Measurements from ENCODE around the gene SULT2B1.
A peak's percentile ranks its signal among the peaks of the same experiment; 100 is the strongest.

Gene SULT2B1

GRCh38 chr19:48556825-48557224 is 4.9 kb downstream of the SULT2B1 start:
- H3K14ac ChIP-seq (ENCODE audit: low read length) = no peak overlapping the region
- H3K27me3 ChIP-seq (ENCODE audit: insufficient read depth, low read length) = no peaks in the 10 kb centered on the region
- H2BK120ac ChIP-seq (ENCODE audit: insufficient read depth, low read length, poor library complexity) = no peak overlapping the region
- no peak overlapping the region for H3K4me2 ChIP-seq (ENCODE audit: low read length)
- H2BK5ac ChIP-seq (ENCODE audit: low read depth, low read length, poor library complexity) = no peak overlapping the region
- no peak overlapping the region for H2AK5ac ChIP-seq (ENCODE audit: low read length)
- H4K12ac ChIP-seq (ENCODE audit: low read depth, low read length) = no peak overlapping the region
- H4K8ac ChIP-seq (ENCODE audit: low read depth, low read length) = no peak overlapping the region
- H4K91ac ChIP-seq (ENCODE audit: low read depth, low read length) = no peak overlapping the region
- WGBS (ENCODE audit: extremely low coverage, insufficient coverage, insufficient read length) = no CpG with 5 or more reads among the region's 5 CpGs
- H2BK12ac ChIP-seq (ENCODE audit: low read length) = no peak overlapping the region
- no peaks in the 10 kb centered on the region for H3K9me3 ChIP-seq (ENCODE audit: insufficient read depth, low read depth, low read length)
- H3K9ac ChIP-seq (ENCODE audit: low read length) = no peak overlapping the region
- H3K4me1 ChIP-seq (ENCODE audit: control insufficient read depth in 1 of 2, insufficient read depth in 2 of 2, low read length in 2 of 2) = peaks cover 18 to 19% of the 10 kb centered on the region in 2 experiments
- H3K4ac ChIP-seq (ENCODE audit: low read depth, low read length) = no peak overlapping the region
- H3K27ac ChIP-seq (ENCODE audit: low read depth, low read length) = peak overlapping the region; percentile 28
- H3K4me3 ChIP-seq (ENCODE audit: low read depth, low read length) = no peak overlapping the region
- H3K23ac ChIP-seq (ENCODE audit: low read length) = no peak overlapping the region
- peaks cover 32% of the 10 kb centered on the region for H3K79me1 ChIP-seq (ENCODE audit: low read length)
- peaks cover 3% of the 10 kb centered on the region for H3K79me2 ChIP-seq (ENCODE audit: control insufficient read depth, insufficient read depth, low read length, poor library complexity)
- no peak overlapping the region for H2AFZ ChIP-seq (ENCODE audit: insufficient read depth, low read length, poor library complexity)
- H3K36me3 ChIP-seq (ENCODE audit: control insufficient read depth in 1 of 2, insufficient read depth in 2 of 2, low read length in 2 of 2) = no peaks in the 10 kb centered on the region
- no peak for DNase-seq
- no peak overlapping the region for H3K18ac ChIP-seq (ENCODE audit: low read length)

GRCh38 chr19:48558018-48558684 is 6.2 kb downstream of the SULT2B1 start:
- no peak overlapping the region for H3K18ac ChIP-seq (ENCODE audit: low read length)
- peak; percentile 98 for DNase-seq
- H3K27me3 ChIP-seq (ENCODE audit: insufficient read depth, low read length) = no peaks in the 10 kb centered on the region
- H3K27ac ChIP-seq (ENCODE audit: low read depth, low read length) = no peak overlapping the region
- no peak overlapping the region for H3K4me2 ChIP-seq (ENCODE audit: low read length)
- H4K12ac ChIP-seq (ENCODE audit: low read depth, low read length) = no peak overlapping the region
- H3K23ac ChIP-seq (ENCODE audit: low read length) = no peak overlapping the region
- peak overlapping the region; percentile 55 for H2BK12ac ChIP-seq (ENCODE audit: low read length)
- peak overlapping the region; percentile 8 for H2BK120ac ChIP-seq (ENCODE audit: insufficient read depth, low read length, poor library complexity)
- WGBS (ENCODE audit: extremely low coverage, insufficient coverage, insufficient read length) = no CpG with 5 or more reads among the region's 27 CpGs
- no peak overlapping the region for H3K4me3 ChIP-seq (ENCODE audit: low read depth, low read length)
- no peak overlapping the region for H4K8ac ChIP-seq (ENCODE audit: low read depth, low read length)
- H2BK5ac ChIP-seq (ENCODE audit: low read depth, low read length, poor library complexity) = no peak overlapping the region
- no peaks in the 10 kb centered on the region for H3K79me2 ChIP-seq (ENCODE audit: control insufficient read depth, insufficient read depth, low read length, poor library complexity)
- peaks cover 13 to 14% of the 10 kb centered on the region in 2 experiments for H3K4me1 ChIP-seq (ENCODE audit: control insufficient read depth in 1 of 2, insufficient read depth in 2 of 2, low read length in 2 of 2)
- no peak overlapping the region for H2AFZ ChIP-seq (ENCODE audit: insufficient read depth, low read length, poor library complexity)
- no peak overlapping the region for H2AK5ac ChIP-seq (ENCODE audit: low read length)
- H3K14ac ChIP-seq (ENCODE audit: low read length) = no peak overlapping the region
- no peaks in the 10 kb centered on the region for H3K9me3 ChIP-seq (ENCODE audit: insufficient read depth, low read depth, low read length)
- no peak overlapping the region for H3K9ac ChIP-seq (ENCODE audit: low read length)
- no peaks in the 10 kb centered on the region for H3K36me3 ChIP-seq (ENCODE audit: control insufficient read depth in 1 of 2, insufficient read depth in 2 of 2, low read length in 2 of 2)
- H3K4ac ChIP-seq (ENCODE audit: low read depth, low read length) = no peak overlapping the region
- H3K79me1 ChIP-seq (ENCODE audit: low read length) = peaks cover 19% of the 10 kb centered on the region
- H4K91ac ChIP-seq (ENCODE audit: low read depth, low read length) = peak overlapping the region; percentile 1

GRCh38 chr19:48560095-48560530 is 8.1 kb downstream of the SULT2B1 start:
- H2AFZ ChIP-seq (ENCODE audit: insufficient read depth, low read length, poor library complexity) = no peak overlapping the region
- WGBS (ENCODE audit: extremely low coverage, insufficient coverage, insufficient read length) = no CpG with 5 or more reads among the region's 6 CpGs

DNA sequence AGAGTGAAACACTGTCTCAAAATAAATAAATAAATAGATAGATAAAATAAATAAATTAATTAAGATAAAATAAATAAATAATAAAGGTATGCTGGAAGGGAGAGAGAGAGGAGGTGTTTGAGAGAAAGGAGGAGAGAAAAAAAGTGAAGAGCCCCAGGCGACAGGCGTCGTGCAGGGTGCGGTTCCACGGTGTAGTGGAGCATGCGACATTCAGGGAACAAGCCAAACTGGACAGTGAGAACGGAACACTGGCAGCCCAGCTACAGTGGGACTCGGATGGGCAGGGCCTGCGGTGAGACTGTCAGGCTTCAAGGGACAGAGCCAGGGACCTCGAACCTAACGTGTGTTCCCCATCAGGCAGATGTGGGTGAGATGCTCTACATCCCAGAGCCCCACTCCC is 9.4 kb downstream of the SULT2B1 start:
- Histone ChIP-seq H4K12ac (ENCODE audit: low read depth, low read length) (no peak overlapping the region), H4K91ac (ENCODE audit: low read depth, low read length) (no peak overlapping the region), H3K9me3 (ENCODE audit: insufficient read depth, low read depth, low read length) (no peaks in the 10 kb centered on the region), H3K79me2 (ENCODE audit: control insufficient read depth, insufficient read depth, low read length, poor library complexity) (no peaks in the 10 kb centered on the region), H3K27ac (ENCODE audit: low read depth, low read length) (no peak overlapping the region), H4K8ac (ENCODE audit: low read depth, low read length) (no peak overlapping the region), H3K79me1 (ENCODE audit: low read length) (peaks cover under 1% of the 10 kb centered on the region), H2BK12ac (ENCODE audit: low read length) (no peak overlapping the region), H3K4me2 (ENCODE audit: low read length) (no peak overlapping the region), H3K4me3 (ENCODE audit: low read depth, low read length) (no peak overlapping the region), H3K27me3 (ENCODE audit: insufficient read depth, low read length) (no peaks in the 10 kb centered on the region), H3K4me1 (ENCODE audit: control insufficient read depth in 1 of 2, insufficient read depth in 2 of 2, low read length in 2 of 2) (peaks cover under 1 to 2% of the 10 kb centered on the region in 2 experiments), H3K36me3 (ENCODE audit: control insufficient read depth in 1 of 2, insufficient read depth in 2 of 2, low read length in 2 of 2) (no peaks in the 10 kb centered on the region), H3K23ac (ENCODE audit: low read length) (no peak overlapping the region), H2AK5ac (ENCODE audit: low read length) (no peak overlapping the region), H2BK120ac (ENCODE audit: insufficient read depth, low read length, poor library complexity) (no peak overlapping the region), H2BK5ac (ENCODE audit: low read depth, low read length, poor library complexity) (no peak overlapping the region), H2AFZ (ENCODE audit: insufficient read depth, low read length, poor library complexity) (no peak overlapping the region), H3K9ac (ENCODE audit: low read length) (no peak overlapping the region), H3K14ac (ENCODE audit: low read length) (no peak overlapping the region), H3K4ac (ENCODE audit: low read depth, low read length) (no peak overlapping the region), H3K18ac (ENCODE audit: low read length) (no peak overlapping the region)
- WGBS (ENCODE audit: extremely low coverage, insufficient coverage, insufficient read length) = no CpG with 5 or more reads among the region's 11 CpGs
- no peak for DNase-seq

More at GRCh38 chr19:48560095-48560530, 8.1 kb downstream of the SULT2B1 start:
- no peak overlapping the region for H4K91ac ChIP-seq (ENCODE audit: low read depth, low read length)
- H3K27me3 ChIP-seq (ENCODE audit: insufficient read depth, low read length) = no peaks in the 10 kb centered on the region
- H4K8ac ChIP-seq (ENCODE audit: low read depth, low read length) = no peak overlapping the region
- H3K79me1 ChIP-seq (ENCODE audit: low read length) = peaks cover 5% of the 10 kb centered on the region
- no peak overlapping the region for H2BK120ac ChIP-seq (ENCODE audit: insufficient read depth, low read length, poor library complexity)
- H3K4ac ChIP-seq (ENCODE audit: low read depth, low read length) = no peak overlapping the region
- H2AK5ac ChIP-seq (ENCODE audit: low read length) = no peak overlapping the region
- H2BK5ac ChIP-seq (ENCODE audit: low read depth, low read length, poor library complexity) = no peak overlapping the region
- H3K27ac ChIP-seq (ENCODE audit: low read depth, low read length) = no peak overlapping the region
- peaks cover 6 to 8% of the 10 kb centered on the region in 2 experiments for H3K4me1 ChIP-seq (ENCODE audit: control insufficient read depth in 1 of 2, insufficient read depth in 2 of 2, low read length in 2 of 2)
- H3K9ac ChIP-seq (ENCODE audit: low read length) = no peak overlapping the region
- H4K12ac ChIP-seq (ENCODE audit: low read depth, low read length) = no peak overlapping the region
- H3K36me3 ChIP-seq (ENCODE audit: control insufficient read depth in 1 of 2, insufficient read depth in 2 of 2, low read length in 2 of 2) = no peaks in the 10 kb centered on the region
- H2BK12ac ChIP-seq (ENCODE audit: low read length) = no peak overlapping the region
- H3K18ac ChIP-seq (ENCODE audit: low read length) = no peak overlapping the region
- no peak overlapping the region for H3K4me2 ChIP-seq (ENCODE audit: low read length)
- peak overlapping the region; percentile 37 for H3K4me3 ChIP-seq (ENCODE audit: low read depth, low read length)
- peak; percentile 94 to 96 for DNase-seq
- no peak overlapping the region for H3K23ac ChIP-seq (ENCODE audit: low read length)
- H3K14ac ChIP-seq (ENCODE audit: low read length) = no peak overlapping the region
- H3K9me3 ChIP-seq (ENCODE audit: insufficient read depth, low read depth, low read length) = no peaks in the 10 kb centered on the region
- no peaks in the 10 kb centered on the region for H3K79me2 ChIP-seq (ENCODE audit: control insufficient read depth, insufficient read depth, low read length, poor library complexity)

All from trophoblast cell (in vitro differentiated cells and primary cell).